ENCODE data around the gene EPHB4. TPM values are rescaled to one million over a fixed set of nuclear protein-coding genes. Genes with fewer than 3 reads are reported as not detected.

The EPHB4 gene
- total RNA-seq, 4 donors from 2014 or later: 19.0 to 55.6 (median 41.5) TPM

- H3K27me3 ChIP-seq: no peaks in the 10 kb centered on the region
- WGBS, 2 donors (ENCODE audit: low coverage in 1 of 2): 69% methylated on average over 2 of the region's 10 CpGs; no CpG with 5 or more reads in 1 of the 2 donors
- peak overlapping the region in 1 of 2 donors; percentile 67 for H3K4me3 ChIP-seq
- no peak for ATAC-seq
- no peaks in the 10 kb centered on the region for H3K9me3 ChIP-seq
- peaks cover 3 to 64% (median 24%) of the 10 kb centered on the region in 3 donors for H3K4me1 ChIP-seq
- no peak for TF ChIP-seq CTCF (IDR thresholded peaks at IDR 0.05)
- TF ChIP-seq EP300 (IDR thresholded peaks at IDR 0.05): no peak
- H3K36me3 ChIP-seq: peaks cover 0 to 61% of the 10 kb centered on the region in 2 donors
- peak overlapping the region; percentile 73 to 98 (median 92) for H3K27ac ChIP-seq
These were observed 46.4 kb upstream of the EPHB4 start for GRCh38 chr7:100873599-100874299.

GRCh38 chr7:100867776-100868485, 40.6 kb upstream of the EPHB4 start:
- H3K36me3 ChIP-seq: peaks cover 0 to 46% of the 10 kb centered on the region in 2 donors
- H3K4me3 ChIP-seq: peak overlapping the region; percentile 66 to 93
- H3K27me3 ChIP-seq: no peaks in the 10 kb centered on the region
- WGBS, 2 donors (ENCODE audit: low coverage in 1 of 2): 0% methylated on average over 2 of the region's 27 CpGs; no CpG with 5 or more reads in 1 of the 2 donors
- peak overlapping the region; percentile 93 to 100 (median 99) for H3K27ac ChIP-seq
- H3K4me1 ChIP-seq: peaks cover 0 to 64% (median 19%) of the 10 kb centered on the region in 3 donors
- no peak for TF ChIP-seq EP300 (IDR thresholded peaks at IDR 0.05)
- no peak for TF ChIP-seq POLR2AphosphoS5 (IDR thresholded peaks at IDR 0.05)
- TF ChIP-seq CTCF (IDR thresholded peaks at IDR 0.05): no peak
- TF ChIP-seq POLR2A (IDR thresholded peaks at IDR 0.05): no peak
- no peaks in the 10 kb centered on the region for H3K9me3 ChIP-seq
- ATAC-seq: peak; percentile 5

DNA sequence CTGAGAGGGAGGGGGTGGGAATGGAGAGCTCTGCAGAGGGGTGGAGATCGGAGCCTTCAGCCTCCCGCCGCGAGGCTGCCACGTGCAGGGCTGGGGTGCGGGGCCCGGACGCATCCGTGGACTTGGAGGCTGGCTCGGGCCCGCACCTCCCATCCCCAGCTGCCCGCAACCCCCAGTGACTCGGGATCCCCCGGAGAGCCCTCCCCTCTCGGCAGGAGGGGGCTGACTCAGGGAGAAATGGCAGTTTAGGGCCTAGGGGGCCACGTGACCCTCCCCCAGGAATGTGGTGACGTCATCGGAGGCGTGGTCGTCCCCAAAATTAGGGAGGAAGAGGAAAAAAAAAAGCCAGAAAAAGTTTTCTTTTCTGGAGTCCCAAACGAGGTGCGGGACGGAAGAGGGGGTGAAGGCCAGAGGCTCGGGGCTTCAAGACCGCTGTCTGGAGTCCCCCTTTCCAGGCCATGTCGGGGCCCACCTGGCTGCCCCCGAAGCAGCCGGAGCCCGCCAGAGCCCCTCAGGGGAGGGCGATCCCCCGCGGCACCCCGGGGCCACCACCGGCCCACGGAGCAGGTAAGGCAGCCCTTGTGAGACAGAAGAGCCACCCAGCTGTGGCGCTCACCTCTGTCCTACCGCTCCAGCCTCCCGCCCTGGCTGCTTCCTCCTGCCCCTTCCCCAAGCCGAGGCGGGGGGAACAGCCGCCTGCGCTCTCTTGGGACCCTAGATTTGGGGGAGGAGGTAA, 39.9 kb upstream of the EPHB4 start, which contains the start of gene TRIP6:
Gene TRIP6, plus strand, starts transcription at position 348 of the 736 bp plus-strand sequence. Its CDS starts 111 bp downstream, at position 459.
- WGBS, 2 donors (ENCODE audit: low coverage in 1 of 2): 8% methylated on average over 8 of the region's 42 CpGs; no CpG with 5 or more reads in 1 of the 2 donors

GRCh38 chr7:100866729-100867039, 39.4 kb upstream of the EPHB4 start:
- H3K4me3 ChIP-seq: peak overlapping the region; percentile 66 to 93
- no peaks in the 10 kb centered on the region for H3K27me3 ChIP-seq
- TF ChIP-seq EP300 (IDR thresholded peaks at IDR 0.05): no peak
- TF ChIP-seq POLR2A (IDR thresholded peaks at IDR 0.05): no peak
- TF ChIP-seq POLR2AphosphoS5 (IDR thresholded peaks at IDR 0.05): no peak
- no peak for TF ChIP-seq CTCF (IDR thresholded peaks at IDR 0.05)
- H3K4me1 ChIP-seq: peaks cover 0 to 64% (median 19%) of the 10 kb centered on the region in 3 donors
- WGBS, 2 donors (ENCODE audit: low coverage in 1 of 2): 0 to 53% methylated on average over 2 to 3 of the region's 5 CpGs
- H3K36me3 ChIP-seq: peaks cover 0 to 46% of the 10 kb centered on the region in 2 donors
- H3K27ac ChIP-seq: peak overlapping the region; percentile 93 to 100 (median 99)
- no peaks in the 10 kb centered on the region for H3K9me3 ChIP-seq
- no peak for ATAC-seq

More for the DNA sequence above, 39.9 kb upstream of the EPHB4 start, which contains the start of gene TRIP6:
- TF ChIP-seq POLR2AphosphoS5 (IDR thresholded peaks at IDR 0.05) (peak; percentile 72), POLR2A (IDR thresholded peaks at IDR 0.05) (peak in 1 of 2 donors; percentile 37), CTCF (IDR thresholded peaks at IDR 0.05) (no peak)
- H3K36me3 ChIP-seq: peaks cover 0 to 46% of the 10 kb centered on the region in 2 donors
- peaks cover 0 to 64% (median 19%) of the 10 kb centered on the region in 3 donors for H3K4me1 ChIP-seq
- ATAC-seq: peak; percentile 66
- H3K9me3 ChIP-seq: no peaks in the 10 kb centered on the region
- peak within 1 kb of the TSS; percentile 93 to 100 (median 99) for H3K27ac ChIP-seq
- H3K4me3 ChIP-seq: peak within 1 kb of the TSS; percentile 66 to 93
- H3K27me3 ChIP-seq: no peaks in the 10 kb centered on the region
